VCaP (cell line): ENCODE measurements around the gene DAPK1.

ENCODE experiments used
- H3K27ac ChIP-seq: fragments of 450-650 bp; 2 replicates; pipeline ENCODE4 v1.5.1; 2017
- TF ChIP-seq, protein P1 (sequence below): fragments of 450-650 bp; conservative IDR thresholded peaks from 2 replicates; pipeline ENCODE4 v1.5.1; 2017; ENCODE audit warnings: mild to moderate bottlenecking, moderate library complexity

Gene DAPK1

DNA sequence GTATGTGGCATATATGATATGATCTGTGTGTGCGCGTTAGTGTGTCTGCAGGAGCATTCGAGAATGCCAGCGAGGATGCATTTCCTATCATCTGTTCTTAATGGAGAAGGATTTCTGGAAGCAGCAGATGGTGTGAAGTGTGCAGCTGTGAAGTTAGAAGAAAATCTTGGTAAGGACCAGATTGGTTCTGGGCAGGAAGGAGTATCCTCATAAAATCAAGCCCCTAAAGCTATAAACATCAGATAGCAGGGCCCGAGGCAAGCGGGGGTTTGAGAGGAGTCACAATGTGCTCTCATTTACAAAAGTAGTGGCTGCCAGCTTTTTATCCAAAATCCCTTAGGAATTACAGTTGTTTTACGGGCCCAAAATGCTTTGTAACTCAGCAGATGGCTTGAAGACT is 40.0 kb downstream of the DAPK1 start:
- TF ChIP-seq, protein P1, sequence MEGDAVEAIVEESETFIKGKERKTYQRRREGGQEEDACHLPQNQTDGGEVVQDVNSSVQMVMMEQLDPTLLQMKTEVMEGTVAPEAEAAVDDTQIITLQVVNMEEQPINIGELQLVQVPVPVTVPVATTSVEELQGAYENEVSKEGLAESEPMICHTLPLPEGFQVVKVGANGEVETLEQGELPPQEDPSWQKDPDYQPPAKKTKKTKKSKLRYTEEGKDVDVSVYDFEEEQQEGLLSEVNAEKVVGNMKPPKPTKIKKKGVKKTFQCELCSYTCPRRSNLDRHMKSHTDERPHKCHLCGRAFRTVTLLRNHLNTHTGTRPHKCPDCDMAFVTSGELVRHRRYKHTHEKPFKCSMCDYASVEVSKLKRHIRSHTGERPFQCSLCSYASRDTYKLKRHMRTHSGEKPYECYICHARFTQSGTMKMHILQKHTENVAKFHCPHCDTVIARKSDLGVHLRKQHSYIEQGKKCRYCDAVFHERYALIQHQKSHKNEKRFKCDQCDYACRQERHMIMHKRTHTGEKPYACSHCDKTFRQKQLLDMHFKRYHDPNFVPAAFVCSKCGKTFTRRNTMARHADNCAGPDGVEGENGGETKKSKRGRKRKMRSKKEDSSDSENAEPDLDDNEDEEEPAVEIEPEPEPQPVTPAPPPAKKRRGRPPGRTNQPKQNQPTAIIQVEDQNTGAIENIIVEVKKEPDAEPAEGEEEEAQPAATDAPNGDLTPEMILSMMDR, result no peak

DNA sequence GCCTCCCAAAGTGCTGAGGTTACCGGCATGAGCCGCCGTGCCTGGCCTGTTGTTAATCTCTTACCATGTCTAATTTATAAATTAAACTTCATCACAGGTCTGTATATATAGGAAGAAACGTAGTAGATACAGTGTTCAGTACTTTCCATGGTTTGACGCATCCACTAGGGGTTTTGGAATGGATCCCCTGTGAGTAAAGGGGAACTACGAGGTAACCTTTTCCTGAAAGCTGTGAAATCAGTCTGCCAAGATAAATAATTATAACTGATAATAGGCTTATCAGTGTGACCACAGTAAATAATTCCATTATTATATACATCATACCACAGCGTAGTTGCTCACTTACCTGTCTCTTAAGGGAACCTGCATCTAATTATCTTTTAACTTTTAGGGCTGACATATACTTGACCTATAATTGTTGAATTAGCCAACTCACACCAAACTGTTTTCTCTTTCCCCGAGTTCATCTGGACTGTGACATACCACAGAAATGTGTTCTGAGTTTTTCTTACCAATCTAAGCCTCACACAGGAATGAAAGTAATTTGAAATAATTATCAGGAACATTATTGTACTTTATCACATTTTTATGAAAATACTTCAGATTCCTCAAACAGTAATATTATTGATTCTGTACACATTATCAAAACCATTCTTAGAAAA is 42.9 kb downstream of the DAPK1 start:
- TF ChIP-seq, protein P1, result no peak
- H3K27ac ChIP-seq, result no peak overlapping the region

More for the DNA sequence above, 40.0 kb downstream of the DAPK1 start:
- no peak overlapping the region for H3K27ac ChIP-seq

DNA sequence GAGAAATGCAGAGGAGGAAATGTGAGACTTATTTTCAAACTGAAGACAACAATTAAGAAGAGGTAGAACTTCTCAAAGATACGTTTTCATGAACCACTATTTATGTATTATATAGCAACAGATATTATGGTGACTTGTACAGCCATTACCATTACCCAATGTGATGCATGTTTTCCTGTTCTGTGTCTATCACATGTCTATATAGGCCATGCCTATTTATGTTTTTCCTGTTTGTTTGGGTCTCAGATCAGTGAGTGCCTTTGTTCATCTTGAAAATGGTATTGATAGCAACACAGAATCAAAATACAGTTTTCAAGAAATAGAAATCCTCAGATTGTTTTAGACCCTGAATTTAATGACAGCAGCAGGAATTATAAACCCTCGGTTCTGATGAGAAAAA is 44.0 kb downstream of the DAPK1 start:
- TF ChIP-seq, protein P1, result no peak
- H3K27ac ChIP-seq, result no peak overlapping the region

DNA sequence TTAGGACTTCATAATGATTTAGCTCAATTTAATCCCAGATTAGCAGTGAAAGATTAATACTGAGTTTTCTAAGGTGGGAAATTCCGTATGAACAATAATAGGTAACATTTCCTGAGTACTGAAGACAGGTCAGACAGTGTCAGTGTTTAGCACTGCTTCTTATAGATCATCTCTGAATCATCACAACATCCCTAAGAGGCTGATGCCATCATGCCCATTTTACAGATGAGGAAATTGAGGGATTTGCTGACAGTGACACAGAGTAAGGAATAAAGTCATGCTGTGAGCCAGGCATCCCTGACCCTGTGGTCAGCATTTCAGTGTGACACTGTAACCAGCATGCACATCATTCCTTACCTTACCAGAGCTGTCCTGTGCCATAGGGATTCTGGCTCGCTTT is 44.5 kb downstream of the DAPK1 start:
- H3K27ac ChIP-seq, result no peak overlapping the region
- TF ChIP-seq, protein P1, result no peak

DNA sequence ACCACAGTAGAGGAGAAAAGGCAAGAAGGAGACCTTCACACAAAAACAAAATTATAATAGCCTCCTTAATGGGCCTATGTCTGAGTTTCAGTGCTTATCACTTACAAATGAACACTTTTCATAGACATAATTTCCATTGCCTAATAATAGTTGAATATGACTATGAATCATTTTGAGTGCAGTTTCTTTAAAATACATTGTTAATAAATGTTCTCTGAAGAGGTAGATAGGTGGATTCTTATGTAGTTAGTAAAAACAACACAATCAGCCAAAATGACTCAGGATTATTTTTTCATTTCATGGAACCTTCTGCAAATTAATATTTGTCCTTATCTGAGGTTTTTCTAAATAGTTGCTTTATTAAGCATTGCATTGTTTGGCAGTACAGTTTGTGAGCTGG is 45.6 kb downstream of the DAPK1 start:
- TF ChIP-seq, protein P1, result no peak
- H3K27ac ChIP-seq, result no peak overlapping the region

DNA sequence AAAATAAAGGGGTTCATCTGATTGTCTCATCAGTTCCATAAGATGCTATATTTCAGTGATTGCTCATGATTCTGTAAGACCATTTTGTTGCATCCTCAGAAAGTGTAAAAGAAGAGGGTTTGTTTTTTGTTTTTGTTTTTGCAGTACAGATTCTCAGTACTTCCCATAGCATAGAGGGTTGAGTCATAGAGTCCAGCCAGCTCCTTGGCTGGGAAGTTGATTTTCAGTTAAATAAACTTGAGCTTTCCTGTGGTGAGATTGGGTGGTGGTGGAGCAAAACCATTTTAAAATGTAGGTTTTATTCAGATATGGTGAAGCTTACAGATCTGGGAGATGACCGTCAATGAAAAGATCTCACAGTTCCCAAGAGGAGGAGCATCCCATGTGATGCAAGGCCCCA is 48.2 kb downstream of the DAPK1 start:
- TF ChIP-seq, protein P1, result no peak
- no peak overlapping the region for H3K27ac ChIP-seq

DNA sequence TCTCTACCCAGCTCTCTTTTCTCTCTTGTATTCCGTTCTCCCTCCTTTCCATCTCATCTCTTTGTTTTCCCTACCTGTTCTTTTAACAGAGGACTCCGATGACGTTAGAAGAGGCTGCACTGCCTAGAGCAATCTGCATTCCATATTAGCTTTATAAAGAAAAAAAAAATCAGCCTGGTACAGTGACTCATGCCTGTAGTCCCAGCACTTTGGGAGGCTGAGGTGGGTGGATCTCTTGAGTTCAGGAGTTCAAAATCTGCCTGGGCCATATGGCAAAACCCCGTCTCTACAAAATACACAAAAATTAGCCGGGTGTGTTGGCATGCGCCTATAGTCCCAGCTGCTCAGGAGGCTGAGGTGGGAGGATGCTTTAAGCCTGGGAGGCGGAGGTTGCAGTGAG is 49.0 kb downstream of the DAPK1 start:
- TF ChIP-seq, protein P1, result no peak
- H3K27ac ChIP-seq, result no peak overlapping the region
